ENCODE data around the gene MRPL46. TPM values are rescaled to one million over a fixed set of nuclear protein-coding genes. Genes with fewer than 3 reads are reported as not detected.

Gene MRPL46
- total and polyA plus RNA-seq, 2 of the 8 experiments (the other 6 are each of a cell fraction or from before 2014, with no cell fraction given), result 17.2 to 24.5 TPM

DNA sequence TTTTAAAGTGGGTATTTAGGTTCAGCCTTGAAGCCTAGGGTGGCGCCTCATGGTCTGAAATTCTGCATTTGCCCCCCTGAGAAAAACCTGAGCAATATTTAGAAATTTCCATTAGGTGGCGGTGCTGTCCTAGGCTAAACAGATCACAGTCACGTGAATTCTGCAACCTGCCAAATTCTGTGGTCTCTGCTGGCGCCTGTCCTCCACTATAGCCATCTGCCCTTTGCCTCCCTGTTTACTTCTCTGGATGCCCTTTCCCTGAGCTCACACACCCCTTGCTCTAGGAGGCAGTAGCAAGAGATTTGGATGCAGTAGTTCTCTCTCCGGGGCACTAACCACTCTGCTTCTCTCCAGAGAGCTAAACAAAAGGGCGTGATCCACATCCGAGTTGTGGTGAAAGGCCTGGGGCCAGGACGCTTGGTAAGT, 9.5 kb upstream of the MRPL46 start (continued):
- TF ChIP-seq SAP30 (IDR thresholded peaks at IDR 0.05; ENCODE audit: insufficient read depth, insufficient replicate concordance, low read length), result no peak
- TF ChIP-seq POLR2A (IDR thresholded peaks at IDR 0.05; ENCODE audit: control extremely low read depth in 1 of 2, low read depth in 2 of 2, low read length in 2 of 2), result no peak
- TF ChIP-seq JUN (IDR thresholded peaks at IDR 0.05; ENCODE audit: low read depth, low read length), result no peak
- TF ChIP-seq SUZ12 (IDR thresholded peaks at IDR 0.05; ENCODE audit: low read length), result no peak
- no peak for TF ChIP-seq RXRA (IDR thresholded peaks at IDR 0.05; ENCODE audit: insufficient read depth, low read depth, low read length)
- TF ChIP-seq KDM4A (IDR thresholded peaks at IDR 0.05; ENCODE audit: low read depth, low read length, severe bottlenecking), result no peak
- TF ChIP-seq ZNF274 (IDR thresholded peaks at IDR 0.05; ENCODE audit: borderline replicate concordance, extremely low read depth, low read length), result no peak
- TF ChIP-seq, protein P1, sequence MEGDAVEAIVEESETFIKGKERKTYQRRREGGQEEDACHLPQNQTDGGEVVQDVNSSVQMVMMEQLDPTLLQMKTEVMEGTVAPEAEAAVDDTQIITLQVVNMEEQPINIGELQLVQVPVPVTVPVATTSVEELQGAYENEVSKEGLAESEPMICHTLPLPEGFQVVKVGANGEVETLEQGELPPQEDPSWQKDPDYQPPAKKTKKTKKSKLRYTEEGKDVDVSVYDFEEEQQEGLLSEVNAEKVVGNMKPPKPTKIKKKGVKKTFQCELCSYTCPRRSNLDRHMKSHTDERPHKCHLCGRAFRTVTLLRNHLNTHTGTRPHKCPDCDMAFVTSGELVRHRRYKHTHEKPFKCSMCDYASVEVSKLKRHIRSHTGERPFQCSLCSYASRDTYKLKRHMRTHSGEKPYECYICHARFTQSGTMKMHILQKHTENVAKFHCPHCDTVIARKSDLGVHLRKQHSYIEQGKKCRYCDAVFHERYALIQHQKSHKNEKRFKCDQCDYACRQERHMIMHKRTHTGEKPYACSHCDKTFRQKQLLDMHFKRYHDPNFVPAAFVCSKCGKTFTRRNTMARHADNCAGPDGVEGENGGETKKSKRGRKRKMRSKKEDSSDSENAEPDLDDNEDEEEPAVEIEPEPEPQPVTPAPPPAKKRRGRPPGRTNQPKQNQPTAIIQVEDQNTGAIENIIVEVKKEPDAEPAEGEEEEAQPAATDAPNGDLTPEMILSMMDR (IDR thresholded peaks at IDR 0.05; ENCODE audit: control extremely low read depth in 1 of 3, insufficient read depth in 1 of 3, low read depth in 1 of 3, low read length in 3 of 3), result peak; percentile 11 to 81 (median 70)
- TF ChIP-seq, protein P2, sequence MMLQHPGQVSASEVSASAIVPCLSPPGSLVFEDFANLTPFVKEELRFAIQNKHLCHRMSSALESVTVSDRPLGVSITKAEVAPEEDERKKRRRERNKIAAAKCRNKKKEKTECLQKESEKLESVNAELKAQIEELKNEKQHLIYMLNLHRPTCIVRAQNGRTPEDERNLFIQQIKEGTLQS (IDR thresholded peaks at IDR 0.05; ENCODE audit: insufficient read depth, low read depth, low read length), result 0 out of 2 replicates have a peak, but pooled peaks have one; percentile 32
- no peak for TF ChIP-seq HDAC2 (IDR thresholded peaks at IDR 0.05; ENCODE audit: borderline replicate concordance in 1 of 2, low read depth in 2 of 2, low read length in 2 of 2)
- TF ChIP-seq BACH1 (IDR thresholded peaks at IDR 0.05; ENCODE audit: low read length), result no peak
- no peak for TF ChIP-seq RBBP5 (IDR thresholded peaks at IDR 0.05; ENCODE audit: borderline replicate concordance, low read depth, low read length)
- peak; percentile 90 to 92 for TF ChIP-seq RAD21 (IDR thresholded peaks at IDR 0.05 in 1 of 2, conservative IDR thresholded peaks at IDR 0.05 in 1 of 2; ENCODE audit: low read depth in 2 of 2, low read length in 2 of 2)
- TF ChIP-seq SP2 (IDR thresholded peaks at IDR 0.05; ENCODE audit: low read length), result no peak

Measured in H1 (cell line).